ENCODE data around the gene TOE1. TPM values are rescaled to one million over a fixed set of nuclear protein-coding genes. Genes with fewer than 3 reads are reported as not detected.

Gene TOE1
- total RNA-seq, 1 experiment from 2014 or later, result 31.2 TPM

- Histone ChIP-seq H2AFZ (ENCODE audit: low read length) (no peak overlapping the region), H3K9ac (ENCODE audit: extremely low read depth, insufficient read length, low read length) (peak overlapping the region; percentile 13), H3K4ac (ENCODE audit: low read depth, low read length) (no peak overlapping the region), H3K79me2 (ENCODE audit: insufficient read depth, low read length) (no peaks in the 10 kb centered on the region), H3K23ac (ENCODE audit: insufficient read length, low read depth, low read length) (no peak overlapping the region), H3K27me3 (ENCODE audit: insufficient read depth, low read length) (no peaks in the 10 kb centered on the region), H2BK15ac (ENCODE audit: low read depth, low read length) (no peak overlapping the region), H3K4me2 (ENCODE audit: insufficient read depth, insufficient read length, low read length) (no peak overlapping the region), H2BK120ac (ENCODE audit: low read depth, low read length, poor library complexity, severe bottlenecking) (no peak overlapping the region), H4K8ac (replicated peaks; ENCODE audit: insufficient read length, low read depth, low read length) (no peak overlapping the region), H2BK20ac (ENCODE audit: low read depth, low read length, poor library complexity, severe bottlenecking) (no peak overlapping the region), H2AK5ac (ENCODE audit: insufficient read length, low read length) (no peak overlapping the region), H3K4me1 (ENCODE audit: insufficient read depth, low read length) (peaks cover 6% of the 10 kb centered on the region; the same call in 1 of the 2 replicates), H4K91ac (ENCODE audit: insufficient read length, low read depth, low read length) (no peak overlapping the region), H2BK5ac (ENCODE audit: insufficient read length, low read length) (no peak overlapping the region), H3K23me2 (ENCODE audit: insufficient read length, low read depth, low read length, poor library complexity, severe bottlenecking) (no peaks in the 10 kb centered on the region), H4K5ac (ENCODE audit: insufficient read length, low read depth, low read length) (no peak overlapping the region), H3K56ac (ENCODE audit: insufficient read length, low read depth, low read length) (no peak overlapping the region), H2BK12ac (ENCODE audit: insufficient read length, low read depth, low read length) (no peak overlapping the region), H3K18ac (ENCODE audit: insufficient read length, low read depth, low read length) (no peak overlapping the region), H3T11ph (ENCODE audit: low read length) (no peak overlapping the region), H3K79me1 (ENCODE audit: insufficient read depth, low read depth, low read length, poor library complexity, severe bottlenecking) (no peaks in the 10 kb centered on the region), H3K9me3 (ENCODE audit: control insufficient read depth, low read depth, low read length) (no peaks in the 10 kb centered on the region), H4K20me1 (ENCODE audit: control insufficient read depth, insufficient read depth, insufficient read length) (no peaks in the 10 kb centered on the region), H3K27ac (ENCODE audit: insufficient read length, low read depth, low read length) (no peak overlapping the region), H3K14ac (ENCODE audit: insufficient read depth, low read length) (no peak overlapping the region)
- TF ChIP-seq CTCF (conservative IDR thresholded peaks at IDR 0.05), result no peak
- Mint-ChIP-seq H3K4me3 (no peak overlapping the region), H3K27ac (peak overlapping the region in 1 of 3 experiments; percentile 18; a peak in 1 of 7 replicates), H3K27me3 (ENCODE audit: low read depth) (no peaks in the 10 kb centered on the region), H3K9me3 (no peaks in the 10 kb centered on the region), H3K36me3 (ENCODE audit: insufficient read depth in 1 of 3, low read depth in 3 of 3) (no peaks in the 10 kb centered on the region), H3K4me1 (peaks cover 19 to 20% of the 10 kb centered on the region in 2 experiments)
- WGBS (ENCODE audit: extremely low coverage, insufficient read length, low lambda C conversion rate), result no CpG with 5 or more reads among the region's 4 CpGs
- DNase-seq, result no peak
Measured at GRCh38 chr1:45356186-45356585, 16.2 kb downstream of the TOE1 start.
